Type B pancreatic cell (in vitro differentiated cells): ENCODE results near the gene MYO10. TPM values are rescaled to one million over a fixed set of nuclear protein-coding genes. Genes with fewer than 3 reads are reported as not detected.

Source experiments
- DNase-seq: peaks from one replicate; pipeline ENCODE4 v3.0.0; 2021; ENCODE audit warnings: mixed read lengths; ENCODE audit not compliant: unreplicated experiment; ENCODE audit errors: extremely low spot score
- H3K27ac Mint-ChIP-seq: 2 replicates; pipeline ENCODE4 v1.8.0; 2021; ENCODE audit warnings: mild to moderate bottlenecking, mixed read lengths
- H3K27me3 Mint-ChIP-seq: 2 replicates; pipeline ENCODE4 v1.8.0; 2021; ENCODE audit warnings: mixed read lengths
- H3K36me3 Mint-ChIP-seq: 2 replicates; pipeline ENCODE4 v1.8.0; 2021; ENCODE audit warnings: mixed read lengths
- H3K4me1 Mint-ChIP-seq: one replicate; pipeline ENCODE4 v1.8.0; 2021; ENCODE audit warnings: mixed read lengths; ENCODE audit not compliant: unreplicated experiment
- H3K4me3 Mint-ChIP-seq: 2 replicates; pipeline ENCODE4 v1.8.0; 2021; ENCODE audit warnings: mild to moderate bottlenecking, mixed read lengths
- H3K9me3 Mint-ChIP-seq: 2 replicates; pipeline ENCODE4 v1.8.0; 2021; ENCODE audit warnings: mixed read lengths
- CTCF ChIP-seq: fragments of 200-600 bp; sonication (generic); conservative IDR thresholded peaks from 2 replicates; pipeline ENCODE4 v1.5.0; 2021; ENCODE audit warnings: antibody characterized with exemption, mild to moderate bottlenecking
- total RNA-seq: library from RNA; stranded (reverse); gene quantifications from 2 replicates; pipeline ENCODE4 v1.2.1, GENCODE V29; 2021; ENCODE audit warnings: low replicate concordance

Gene MYO10
- total RNA-seq, 1 donor from 2014 or later, result 52.5 TPM

GRCh38 chr5:16709691-16710433 is 226.2 kb downstream of the MYO10 start:
- Mint-ChIP-seq H3K36me3 (peaks cover 39% of the 10 kb centered on the region), H3K27me3 (no peaks in the 10 kb centered on the region), H3K9me3 (no peaks in the 10 kb centered on the region), H3K27ac (no peak overlapping the region), H3K4me1 (peaks cover 25% of the 10 kb centered on the region), H3K4me3 (no peak overlapping the region)
- TF ChIP-seq CTCF, result no peak
- no peak for DNase-seq

DNA sequence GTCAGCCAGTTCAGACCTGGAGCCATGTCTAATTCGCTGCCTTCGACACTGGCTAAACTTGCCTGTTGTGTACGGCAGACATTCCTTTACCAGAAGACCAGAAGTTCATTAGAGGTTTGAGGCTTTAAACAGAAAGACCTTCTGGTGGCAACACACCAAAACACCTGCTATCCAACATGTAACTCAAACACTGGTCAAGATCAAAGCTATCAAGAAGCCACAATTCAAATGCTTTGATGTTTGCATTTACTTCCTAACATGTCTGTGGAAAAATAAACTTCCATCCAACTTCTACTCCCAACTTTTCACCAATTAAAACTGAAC is 228.3 kb downstream of the MYO10 start:
- H3K27me3 Mint-ChIP-seq, result no peaks in the 10 kb centered on the region
- H3K36me3 Mint-ChIP-seq, result peaks cover 49% of the 10 kb centered on the region
- DNase-seq, result no peak
- no peaks in the 10 kb centered on the region for H3K9me3 Mint-ChIP-seq
- no peak overlapping the region for H3K27ac Mint-ChIP-seq
- no peak overlapping the region for H3K4me3 Mint-ChIP-seq
- peaks cover 8% of the 10 kb centered on the region for H3K4me1 Mint-ChIP-seq
- no peak for TF ChIP-seq CTCF

- Mint-ChIP-seq H3K36me3 (peaks cover 49% of the 10 kb centered on the region), H3K9me3 (no peaks in the 10 kb centered on the region), H3K4me1 (peaks cover 3% of the 10 kb centered on the region), H3K27me3 (no peaks in the 10 kb centered on the region), H3K27ac (no peak overlapping the region), H3K4me3 (no peak overlapping the region)
- DNase-seq, result no peak
- TF ChIP-seq CTCF, result no peak
Observed at GRCh38 chr5:16707168-16707868, 228.8 kb downstream of the MYO10 start.

GRCh38 chr5:16704945-16705344 is 231.1 kb downstream of the MYO10 start:
- H3K36me3 Mint-ChIP-seq, result peaks cover 52% of the 10 kb centered on the region
- H3K4me1 Mint-ChIP-seq, result no peaks in the 10 kb centered on the region
- no peaks in the 10 kb centered on the region for H3K27me3 Mint-ChIP-seq
- no peaks in the 10 kb centered on the region for H3K9me3 Mint-ChIP-seq
- TF ChIP-seq CTCF, result no peak
- no peak for DNase-seq
- H3K27ac Mint-ChIP-seq, result no peak overlapping the region
- H3K4me3 Mint-ChIP-seq, result no peak overlapping the region

GRCh38 chr5:16702964-16703363 is 233.1 kb downstream of the MYO10 start:
- no peak for DNase-seq
- Mint-ChIP-seq H3K27me3 (no peaks in the 10 kb centered on the region), H3K27ac (no peak overlapping the region), H3K4me3 (no peak overlapping the region), H3K9me3 (no peaks in the 10 kb centered on the region), H3K4me1 (no peaks in the 10 kb centered on the region), H3K36me3 (peaks cover 47% of the 10 kb centered on the region)
- no peak for TF ChIP-seq CTCF
